Activated B cell treated with CpG ODN at 0.5 μM for 24 hours (primary cell): ENCODE measurements around the gene CPA2. TPM values are rescaled to one million over a fixed set of nuclear protein-coding genes. Genes with fewer than 3 reads are reported as not detected.

Experiments used
- ATAC-seq: fragments of 200-7000 bp; cut with Tn5 transposase; one replicate; pipeline ENCODE4 v1.10.0; 2021; ENCODE audit warnings: low read depth, mild to moderate bottlenecking, moderate library complexity
- CTCF ChIA-PET: fragments of 350-600 bp; sonication (Branson Sonifier 250); formaldehyde crosslinking; loops from one replicate; lab custom pipeline; 2021; ENCODE audit warnings: antibody characterized with exemption; lab: Charles Lee
- POLR2A ChIA-PET: fragments of 350-600 bp; sonication (Branson Sonifier 250); formaldehyde crosslinking; loops from one replicate; lab custom pipeline; 2021; ENCODE audit warnings: antibody characterized with exemption; lab: Charles Lee
- DNase-seq: peaks from one replicate; pipeline ENCODE4 v3.0.0; 2022
- H3K27ac Mint-ChIP-seq: one replicate; pipeline ENCODE4 v1.8.0; 2020; ENCODE audit warnings: mixed read lengths
- H3K27me3 Mint-ChIP-seq: one replicate; pipeline ENCODE4 v1.8.0; 2021; ENCODE audit warnings: mixed read lengths
- H3K36me3 Mint-ChIP-seq: one replicate; pipeline ENCODE4 v1.8.0; 2021; ENCODE audit warnings: low read depth, mixed read lengths
- H3K4me1 Mint-ChIP-seq: one replicate; pipeline ENCODE4 v1.8.0; 2021; ENCODE audit warnings: mixed read lengths
- H3K4me3 Mint-ChIP-seq: one replicate; pipeline ENCODE4 v1.8.0; 2020; ENCODE audit warnings: mild to moderate bottlenecking, mixed read lengths
- H3K9me3 Mint-ChIP-seq: one replicate; pipeline ENCODE4 v1.8.0; 2020; ENCODE audit warnings: mixed read lengths
- CTCF ChIP-seq: fragments of 200-600 bp; IDR thresholded peaks from one replicate; pipeline ENCODE4 v1.8.0; 2022; ENCODE audit warnings: antibody characterized with exemption, mild to moderate bottlenecking
- intact Hi-C: fragments of 100-400 bp; cut with micrococcal nuclease; formaldehyde crosslinking; loops from one replicate; pipeline ENCODE4 v1.15.1; 2024
- total RNA-seq: library from RNA; stranded (reverse); gene quantifications from 2 replicates; pipeline ENCODE4 v1.2.3, GENCODE V29; 2022

CPA2 gene
- total RNA-seq, 1 donor from 2014 or later = not detected

GRCh38 chr7:130334274-130334673 lies 67.6 kb downstream of the CPA2 start:
- Mint-ChIP-seq H3K9me3 (no peaks in the 10 kb centered on the region), H3K4me3 (no peak overlapping the region), H3K27me3 (no peaks in the 10 kb centered on the region), H3K4me1 (no peaks in the 10 kb centered on the region), H3K36me3 (no peaks in the 10 kb centered on the region), H3K27ac (no peak overlapping the region)
- ATAC-seq = no peak
- POLR2A ChIA-PET = no interaction called here
- intact Hi-C loops = no loop called here
- no peak for DNase-seq
- TF ChIP-seq CTCF = no peak
- CTCF ChIA-PET = no interaction called here

GRCh38 chr7:130337410-130337971 lies 70.8 kb downstream of the CPA2 start:
- TF ChIP-seq CTCF = no peak
- H3K27me3 Mint-ChIP-seq = no peaks in the 10 kb centered on the region
- no peak overlapping the region for H3K27ac Mint-ChIP-seq
- ChIA-PET CTCF (no interaction called here), POLR2A (no interaction called here)
- intact Hi-C loops = no loop called here
- no peaks in the 10 kb centered on the region for H3K4me1 Mint-ChIP-seq
- ATAC-seq (no peak), DNase-seq (no peak)
- H3K4me3 Mint-ChIP-seq = no peak overlapping the region
- H3K9me3 Mint-ChIP-seq = no peaks in the 10 kb centered on the region
- no peaks in the 10 kb centered on the region for H3K36me3 Mint-ChIP-seq

GRCh38 chr7:130338233-130338632 lies 71.6 kb downstream of the CPA2 start:
- ATAC-seq (no peak), DNase-seq (no peak)
- Mint-ChIP-seq H3K27me3 (no peaks in the 10 kb centered on the region), H3K9me3 (no peaks in the 10 kb centered on the region), H3K4me1 (no peaks in the 10 kb centered on the region), H3K4me3 (no peak overlapping the region), H3K36me3 (no peaks in the 10 kb centered on the region), H3K27ac (no peak overlapping the region)
- POLR2A ChIA-PET = no interaction called here
- intact Hi-C loops = no loop called here
- TF ChIP-seq CTCF = no peak
- CTCF ChIA-PET = no interaction called here

Other genes starting within 250 kb of the CPA2 start
- 23.0 and 28.8 TPM in 2 replicates for gene ZC3HC1, start 215.5 kb upstream of the CPA2 start, total RNA-seq
- gene KLHDC10, start 196.3 kb upstream of the CPA2 start, total RNA-seq = 17.2 and 21.0 TPM in 2 replicates
- gene TMEM209, start 61.5 kb upstream of the CPA2 start, total RNA-seq = 30.0 and 32.6 TPM in 2 replicates
- gene SSMEM1, start 59.0 kb upstream of the CPA2 start, total RNA-seq = not detected in 2 replicates
- not detected in 2 replicates for gene CPA4, start 26.3 kb downstream of the CPA2 start, total RNA-seq
- not detected in 2 replicates for gene CPA5, start 78.0 kb downstream of the CPA2 start, total RNA-seq
- gene CPA1, start 113.6 kb downstream of the CPA2 start, total RNA-seq = not detected in 2 replicates
- gene CEP41, start 174.2 kb downstream of the CPA2 start, total RNA-seq = 5.1 and 6.6 TPM in 2 replicates
- gene MEST, start 225.2 kb downstream of the CPA2 start, total RNA-seq = 7.4 and 8.1 TPM in 2 replicates